ENCODE measurements around the gene ARHGAP6. TPM values are rescaled to one million over a fixed set of nuclear protein-coding genes. Genes with fewer than 3 reads are reported as not detected.

The ARHGAP6 gene
- total and polyA plus RNA-seq, 2 donors from 2014 or later: 6.0 to 20.4 TPM

DNA sequence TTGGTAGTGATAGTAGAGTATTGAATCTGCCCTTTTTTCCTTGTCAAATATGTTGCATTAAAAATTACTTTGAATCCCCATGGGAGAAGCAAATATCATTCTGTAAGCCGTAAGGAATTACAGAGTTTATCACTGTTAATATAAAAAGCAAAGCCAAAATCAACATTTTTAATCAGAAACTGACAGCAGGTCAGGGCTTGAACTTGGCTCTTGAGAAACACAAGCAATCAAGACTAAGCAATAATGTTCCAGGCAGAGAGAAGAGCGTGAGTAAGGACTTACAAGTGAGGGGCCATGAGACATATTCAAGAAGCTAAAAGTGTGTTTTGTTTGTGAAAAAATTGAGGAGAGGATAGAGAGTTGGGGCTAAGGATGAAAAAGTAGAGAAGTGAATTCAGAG lies 68.2 kb downstream of the ARHGAP6 start:
- H3K4me3 ChIP-seq (ENCODE audit: low read length in 3 of 3): no peak overlapping the region
- H3K27me3 ChIP-seq (ENCODE audit: control insufficient read depth, insufficient read depth, low read length): no peaks in the 10 kb centered on the region
- intact Hi-C loops (cut with DNase I): no loop called here
- H3K9me3 ChIP-seq (ENCODE audit: control insufficient read depth in 2 of 3, insufficient read depth in 1 of 3, low read length in 3 of 3): no peaks in the 10 kb centered on the region
- DNase-seq: peak in 2 of 5 donors; percentile 31 to 51
- peak; percentile 47 for FAIRE-seq
- peaks cover 0 to 2% (median 0%) of the 10 kb centered on the region in 3 donors for H3K4me1 ChIP-seq (ENCODE audit: control insufficient read depth in 2 of 3, insufficient read depth in 2 of 3, low read depth in 1 of 3, low read length in 3 of 3)
- no peak overlapping the region for H3K9ac ChIP-seq (ENCODE audit: low read length in 3 of 3)
- H3K36me3 ChIP-seq (ENCODE audit: control insufficient read depth in 2 of 3, insufficient read depth in 3 of 3, low read length in 3 of 3): no peaks in the 10 kb centered on the region
- TF ChIP-seq, protein P1, sequence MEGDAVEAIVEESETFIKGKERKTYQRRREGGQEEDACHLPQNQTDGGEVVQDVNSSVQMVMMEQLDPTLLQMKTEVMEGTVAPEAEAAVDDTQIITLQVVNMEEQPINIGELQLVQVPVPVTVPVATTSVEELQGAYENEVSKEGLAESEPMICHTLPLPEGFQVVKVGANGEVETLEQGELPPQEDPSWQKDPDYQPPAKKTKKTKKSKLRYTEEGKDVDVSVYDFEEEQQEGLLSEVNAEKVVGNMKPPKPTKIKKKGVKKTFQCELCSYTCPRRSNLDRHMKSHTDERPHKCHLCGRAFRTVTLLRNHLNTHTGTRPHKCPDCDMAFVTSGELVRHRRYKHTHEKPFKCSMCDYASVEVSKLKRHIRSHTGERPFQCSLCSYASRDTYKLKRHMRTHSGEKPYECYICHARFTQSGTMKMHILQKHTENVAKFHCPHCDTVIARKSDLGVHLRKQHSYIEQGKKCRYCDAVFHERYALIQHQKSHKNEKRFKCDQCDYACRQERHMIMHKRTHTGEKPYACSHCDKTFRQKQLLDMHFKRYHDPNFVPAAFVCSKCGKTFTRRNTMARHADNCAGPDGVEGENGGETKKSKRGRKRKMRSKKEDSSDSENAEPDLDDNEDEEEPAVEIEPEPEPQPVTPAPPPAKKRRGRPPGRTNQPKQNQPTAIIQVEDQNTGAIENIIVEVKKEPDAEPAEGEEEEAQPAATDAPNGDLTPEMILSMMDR (IDR thresholded peaks at IDR 0.05; ENCODE audit: borderline replicate concordance, extremely low read depth, insufficient read depth): no peak
- no peak overlapping the region for H3K27ac ChIP-seq (ENCODE audit: low read depth in 2 of 2, low read length in 2 of 2)

DNA sequence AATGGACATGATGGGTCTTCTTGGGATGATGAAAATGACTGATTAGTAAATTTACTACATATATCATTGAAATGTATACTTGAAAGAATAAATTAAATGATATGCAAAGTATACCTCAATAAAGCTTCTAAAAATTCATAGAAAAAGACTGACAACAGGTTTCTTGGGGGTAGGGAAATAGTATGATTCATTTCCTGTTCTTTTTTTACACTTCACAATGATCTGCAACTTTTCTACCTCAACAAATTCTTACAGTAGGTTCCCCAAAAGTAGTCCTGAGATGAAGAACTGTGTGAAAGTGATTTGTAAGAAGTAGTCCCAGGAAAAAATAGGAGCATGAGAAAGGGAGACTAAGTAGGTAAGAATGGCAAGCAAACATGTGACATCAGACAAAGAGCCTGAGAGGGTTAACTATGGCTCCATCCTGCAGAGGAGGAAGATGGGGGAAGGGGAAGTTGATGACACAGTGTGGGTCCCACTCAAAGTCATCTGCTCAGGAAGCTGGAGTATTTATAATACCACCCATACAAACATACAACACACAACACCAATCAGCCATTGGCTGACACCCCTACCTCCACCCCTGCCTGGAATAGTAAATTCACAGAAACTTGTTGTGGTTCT lies 73.9 kb downstream of the ARHGAP6 start:
- no peaks in the 10 kb centered on the region for H3K36me3 ChIP-seq (ENCODE audit: control insufficient read depth in 2 of 3, insufficient read depth in 3 of 3, low read length in 3 of 3)
- no peak overlapping the region for H3K27ac ChIP-seq (ENCODE audit: low read depth in 2 of 2, low read length in 2 of 2)
- intact Hi-C loops (cut with DNase I): no loop called here
- H3K9ac ChIP-seq (ENCODE audit: low read length in 3 of 3): no peak overlapping the region
- DNase-seq (no peak), FAIRE-seq (no peak)
- no peaks in the 10 kb centered on the region for H3K9me3 ChIP-seq (ENCODE audit: control insufficient read depth in 2 of 3, insufficient read depth in 1 of 3, low read length in 3 of 3)
- H3K4me3 ChIP-seq (ENCODE audit: low read length in 3 of 3): no peak overlapping the region
- H3K27me3 ChIP-seq (ENCODE audit: control insufficient read depth, insufficient read depth, low read length): no peaks in the 10 kb centered on the region
- TF ChIP-seq, protein P1 (IDR thresholded peaks at IDR 0.05; ENCODE audit: borderline replicate concordance, extremely low read depth, insufficient read depth): no peak
- no peaks in the 10 kb centered on the region for H3K4me1 ChIP-seq (ENCODE audit: control insufficient read depth in 2 of 3, insufficient read depth in 2 of 3, low read depth in 1 of 3, low read length in 3 of 3)

DNA sequence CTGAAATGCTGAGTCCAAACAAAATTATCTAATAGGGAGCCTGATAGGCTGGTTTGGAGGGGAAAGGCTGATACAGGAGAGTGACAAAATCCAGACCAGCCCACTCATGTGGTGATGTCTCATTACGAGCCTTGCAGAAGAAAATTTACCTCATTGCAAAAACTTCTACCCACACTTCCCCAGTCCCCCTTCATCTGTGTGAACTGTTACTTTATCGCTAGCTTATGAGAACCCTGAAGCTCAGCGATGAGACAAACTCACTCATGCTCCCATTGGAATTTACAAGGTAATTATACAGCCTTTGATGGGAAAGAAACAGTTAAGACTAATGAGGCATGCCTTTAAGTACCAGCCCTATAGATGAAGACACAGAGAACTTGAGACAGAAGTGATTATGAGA lies 76.1 kb downstream of the ARHGAP6 start:
- Histone ChIP-seq H3K36me3 (ENCODE audit: control insufficient read depth in 2 of 3, insufficient read depth in 3 of 3, low read length in 3 of 3) (no peaks in the 10 kb centered on the region), H3K4me3 (ENCODE audit: low read length in 3 of 3) (no peak overlapping the region), H3K9ac (ENCODE audit: low read length in 3 of 3) (no peak overlapping the region), H3K27ac (ENCODE audit: low read depth in 2 of 2, low read length in 2 of 2) (no peak overlapping the region), H3K27me3 (ENCODE audit: control insufficient read depth, insufficient read depth, low read length) (no peaks in the 10 kb centered on the region), H3K4me1 (ENCODE audit: control insufficient read depth in 2 of 3, insufficient read depth in 2 of 3, low read depth in 1 of 3, low read length in 3 of 3) (no peaks in the 10 kb centered on the region), H3K9me3 (ENCODE audit: control insufficient read depth in 2 of 3, insufficient read depth in 1 of 3, low read length in 3 of 3) (no peaks in the 10 kb centered on the region)
- TF ChIP-seq, protein P1 (IDR thresholded peaks at IDR 0.05; ENCODE audit: borderline replicate concordance, extremely low read depth, insufficient read depth): no peak
- DNase-seq: peak in 3 of 5 donors; percentile 22 to 79 (median 77)
- intact Hi-C loops (cut with DNase I): no loop called here
- FAIRE-seq: no peak

DNA sequence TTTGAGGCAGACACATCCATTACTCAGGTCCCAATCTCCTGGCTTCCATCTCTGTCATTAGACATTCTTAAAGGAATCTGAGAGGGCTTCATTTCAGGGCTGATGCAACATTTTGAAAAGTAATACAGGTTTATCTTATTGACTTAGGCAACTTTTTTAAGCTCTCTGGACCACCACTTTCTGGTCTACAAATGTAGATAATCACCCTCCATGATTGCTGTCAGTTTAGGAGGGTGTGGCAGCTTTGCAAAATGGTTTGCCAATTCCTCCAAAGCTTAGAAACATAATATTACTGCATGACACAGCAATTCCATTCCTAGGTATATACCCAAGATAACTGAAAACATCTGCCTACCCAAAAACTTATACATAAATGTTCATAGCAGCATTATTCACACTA lies 77.6 kb downstream of the ARHGAP6 start:
- H3K27ac ChIP-seq (ENCODE audit: low read depth in 2 of 2, low read length in 2 of 2): no peak overlapping the region
- intact Hi-C loops (cut with DNase I): no loop called here
- DNase-seq: no peak
- H3K9me3 ChIP-seq (ENCODE audit: control insufficient read depth in 2 of 3, insufficient read depth in 1 of 3, low read length in 3 of 3): no peaks in the 10 kb centered on the region
- H3K4me3 ChIP-seq (ENCODE audit: low read length in 3 of 3): no peak overlapping the region
- H3K36me3 ChIP-seq (ENCODE audit: control insufficient read depth in 2 of 3, insufficient read depth in 3 of 3, low read length in 3 of 3): no peaks in the 10 kb centered on the region
- TF ChIP-seq, protein P1 (IDR thresholded peaks at IDR 0.05; ENCODE audit: borderline replicate concordance, extremely low read depth, insufficient read depth): no peak
- no peak for FAIRE-seq
- H3K9ac ChIP-seq (ENCODE audit: low read length in 3 of 3): no peak overlapping the region
- peaks cover 0 to 3% (median 0%) of the 10 kb centered on the region in 3 donors for H3K4me1 ChIP-seq (ENCODE audit: control insufficient read depth in 2 of 3, insufficient read depth in 2 of 3, low read depth in 1 of 3, low read length in 3 of 3)
- no peaks in the 10 kb centered on the region for H3K27me3 ChIP-seq (ENCODE audit: control insufficient read depth, insufficient read depth, low read length)

All from kidney (tissue), 14 donors.